ENCODE results near the gene MAP2.

The MAP2 gene

DNA sequence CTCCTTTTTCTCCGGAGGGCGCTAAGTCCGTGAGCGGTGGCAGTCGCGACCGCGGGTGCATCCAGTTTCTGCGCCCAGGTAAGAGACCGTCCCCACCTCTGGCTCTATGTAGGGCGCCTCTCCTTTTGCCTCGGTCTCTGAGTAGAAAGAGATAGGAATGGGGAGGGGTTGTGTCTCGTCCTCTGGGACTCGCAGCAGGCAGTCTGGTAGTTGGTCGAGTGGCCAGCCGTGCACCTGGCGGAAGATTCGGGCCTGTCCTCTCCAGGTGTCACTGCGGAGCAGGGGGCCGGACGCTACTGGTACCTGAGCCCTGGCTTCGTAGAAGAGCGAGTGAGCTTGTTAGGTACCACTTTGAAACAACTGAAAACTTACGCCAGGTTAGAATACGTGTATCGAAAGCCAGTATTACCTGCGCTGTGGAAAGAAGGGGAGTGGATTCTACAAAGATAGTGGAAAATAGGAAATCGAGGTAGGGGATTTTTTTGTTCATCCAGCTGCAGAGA, 403 bp downstream of the MAP2 start:
- FAIRE-seq: no peak

DNA sequence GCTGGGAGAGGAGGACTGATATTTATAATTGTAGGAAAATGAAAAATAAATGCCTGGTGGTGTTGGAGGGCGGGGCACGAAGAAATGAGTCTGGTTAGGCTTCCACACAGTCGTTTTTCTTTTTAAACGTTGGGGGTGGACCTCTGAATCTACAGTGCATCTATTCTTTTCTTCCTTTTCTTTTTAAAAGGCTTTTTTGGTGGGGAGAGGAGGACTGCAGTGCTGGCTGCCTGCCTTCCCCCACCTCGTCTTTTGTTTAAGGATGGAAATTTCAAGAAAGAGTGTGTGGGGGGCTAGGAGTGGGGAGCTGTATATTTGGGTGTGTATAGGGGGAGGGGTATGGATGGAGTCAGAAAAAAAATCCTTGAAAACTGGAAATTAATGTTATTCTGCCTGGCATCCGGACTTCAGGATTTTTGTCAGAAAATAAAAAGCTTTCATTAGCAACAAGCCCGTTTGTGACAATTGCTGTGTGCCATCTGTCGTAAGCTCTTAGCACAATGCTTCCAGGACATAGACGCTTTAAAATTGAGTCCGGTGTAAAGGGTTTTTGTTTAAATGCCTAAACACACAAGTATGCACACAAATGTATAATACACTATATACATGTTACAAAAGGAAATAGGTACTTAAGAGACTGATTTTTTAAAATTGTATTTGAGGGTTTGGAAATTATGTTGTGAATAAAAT, 1.1 kb downstream of the MAP2 start:
- no peak for FAIRE-seq

DNA sequence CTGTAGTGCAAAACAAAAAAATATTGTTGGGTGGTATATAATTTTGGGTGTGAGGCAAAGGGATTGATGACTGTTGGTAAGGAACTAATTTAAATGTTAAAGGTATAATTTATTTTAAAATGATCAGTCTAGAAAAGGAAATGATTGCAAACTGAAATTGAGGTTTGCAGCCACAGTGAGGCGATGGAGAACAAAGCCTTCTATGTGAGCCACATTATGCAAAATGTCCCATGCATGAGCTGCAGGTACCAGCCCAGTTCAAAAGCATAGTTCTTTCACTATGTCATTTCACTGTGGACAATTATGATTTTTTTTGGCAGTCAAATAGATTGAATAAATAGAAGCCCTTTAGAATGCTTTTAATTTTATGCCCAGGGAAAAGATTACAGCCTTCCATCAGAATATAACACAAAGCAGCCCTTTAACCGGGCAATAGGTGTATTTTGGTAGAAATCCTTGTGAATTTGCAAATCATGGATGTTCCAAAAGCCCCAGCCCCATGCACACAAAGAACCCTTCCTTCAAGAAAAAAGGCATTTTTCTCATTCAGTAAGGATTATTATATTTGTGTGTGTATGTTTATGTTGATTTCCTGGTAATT, 1.7 kb downstream of the MAP2 start:
- FAIRE-seq: no peak

DNA sequence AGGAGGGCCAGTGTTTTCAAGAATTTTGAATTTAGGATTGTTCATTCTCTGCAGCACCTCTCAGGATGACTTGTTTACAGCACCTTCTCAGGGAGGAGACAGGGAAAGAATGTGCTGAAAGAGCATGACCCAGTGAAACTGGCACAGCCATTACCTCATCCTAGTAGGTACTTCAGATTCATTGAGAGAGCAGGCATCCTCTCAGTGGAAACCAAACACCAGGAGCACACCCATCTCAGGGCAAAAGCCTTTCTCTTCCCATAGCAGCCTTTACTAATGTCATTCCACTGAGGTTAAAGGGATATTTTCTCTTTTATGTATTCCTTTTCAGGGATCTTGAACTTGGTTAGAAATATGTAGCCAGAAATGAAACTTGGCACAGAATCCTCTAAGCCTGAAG, 2.6 kb downstream of the MAP2 start:
- FAIRE-seq: no peak

DNA sequence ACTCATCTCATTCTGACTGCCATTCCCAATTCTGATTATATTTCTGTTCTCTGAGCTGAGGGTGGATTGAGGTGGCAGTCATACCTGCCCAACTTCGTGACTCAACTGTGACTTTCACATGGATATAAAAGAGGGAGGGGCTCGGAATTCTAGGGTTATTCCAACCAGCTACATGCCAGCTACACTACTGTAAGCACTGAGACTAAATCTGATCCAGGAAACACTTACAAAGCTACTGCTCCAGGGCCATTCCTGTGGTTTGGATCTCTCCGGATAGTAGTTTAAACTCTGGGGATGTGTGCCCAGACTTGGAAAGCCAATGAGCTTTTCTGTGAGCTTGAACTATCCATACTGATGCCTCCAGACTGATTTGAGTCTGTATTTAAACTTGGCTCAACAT, 7.9 kb downstream of the MAP2 start:
- no peak for FAIRE-seq

DNA sequence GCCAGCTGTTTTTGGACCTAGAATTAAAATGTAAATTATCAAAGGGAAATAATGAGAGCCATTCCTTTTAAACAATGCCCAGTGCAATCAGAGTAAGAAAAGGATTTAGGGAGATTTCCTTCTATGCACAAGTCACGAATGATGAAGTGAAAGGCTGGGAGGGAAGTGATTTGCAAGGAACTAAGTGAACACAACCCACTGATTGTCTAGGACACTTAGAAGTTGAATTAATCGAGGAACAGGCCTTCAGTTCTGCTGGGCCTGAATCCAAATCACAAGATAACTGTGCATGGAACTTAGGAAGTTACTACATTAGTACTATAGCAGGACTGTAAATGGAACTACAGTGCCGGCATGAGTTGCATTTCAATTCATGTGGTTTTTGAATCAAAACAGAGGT, 17.7 kb downstream of the MAP2 start:
- no peak for FAIRE-seq

DNA sequence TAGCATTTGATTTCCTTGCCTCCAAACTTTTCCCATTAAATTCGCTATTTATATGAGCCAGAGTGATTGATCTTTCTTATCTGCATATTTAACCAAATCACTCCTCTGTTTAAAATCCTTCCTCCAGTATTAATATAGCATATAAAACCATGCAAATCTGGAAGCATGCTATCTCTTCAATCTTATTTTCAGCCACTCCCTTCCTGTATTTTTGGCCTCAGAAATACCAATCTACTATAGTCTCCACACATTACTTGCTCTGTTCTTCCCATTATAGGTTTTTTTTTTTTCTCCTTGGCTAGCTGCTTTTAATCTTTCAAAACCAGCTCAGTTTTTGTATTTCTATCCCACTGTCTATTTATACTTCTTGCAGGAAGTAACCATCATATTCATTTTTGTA, 19.1 kb downstream of the MAP2 start:
- no peak for FAIRE-seq

DNA sequence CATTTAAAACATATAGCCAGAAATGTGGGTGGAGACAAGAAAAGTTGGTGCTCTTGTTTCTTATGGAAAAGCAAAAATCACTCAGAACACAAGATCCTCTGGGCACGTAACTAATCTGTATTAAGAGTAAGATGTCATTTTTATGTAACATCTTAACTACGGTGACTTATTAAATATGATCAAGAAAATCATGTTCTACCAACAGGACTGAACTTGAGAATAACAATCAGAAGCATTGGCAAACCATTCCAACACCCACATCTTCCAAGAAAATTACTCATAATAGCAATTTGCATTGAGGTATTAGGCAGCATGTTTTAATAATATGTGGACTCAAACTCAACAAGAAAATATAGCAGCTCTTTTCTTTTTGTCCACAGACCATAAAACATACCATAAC, 21.6 kb downstream of the MAP2 start:
- FAIRE-seq: no peak

DNA sequence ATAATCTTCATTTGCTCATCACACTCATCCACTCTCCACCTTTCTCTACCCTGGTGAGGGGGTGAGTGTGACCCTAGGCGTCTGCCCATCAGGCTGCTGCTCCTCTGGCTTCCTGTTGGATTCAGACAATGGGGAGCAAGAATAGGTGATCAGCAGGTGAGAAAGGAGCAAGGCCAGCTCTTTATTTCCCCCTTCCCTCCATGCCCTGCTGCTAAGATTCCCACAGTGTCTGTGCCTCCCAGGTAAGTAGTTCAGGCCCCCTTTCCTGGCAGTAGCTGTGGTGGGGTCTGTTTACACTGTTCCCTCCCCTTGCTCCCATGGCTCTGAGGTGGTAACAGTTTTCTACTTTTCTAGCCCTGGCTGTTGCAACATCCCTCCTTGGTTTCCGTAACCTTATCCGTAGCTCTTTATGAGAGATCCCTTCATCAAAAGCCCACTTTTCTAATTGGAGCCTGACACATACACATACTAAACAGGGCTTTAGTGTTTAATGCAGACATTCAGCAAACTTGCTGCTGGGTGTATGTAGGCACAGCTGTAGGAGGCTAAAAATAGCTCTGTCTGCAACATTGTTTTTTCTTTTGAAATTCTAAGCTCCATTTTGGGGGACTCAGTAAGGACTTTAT, 27.5 kb downstream of the MAP2 start:
- FAIRE-seq: no peak

DNA sequence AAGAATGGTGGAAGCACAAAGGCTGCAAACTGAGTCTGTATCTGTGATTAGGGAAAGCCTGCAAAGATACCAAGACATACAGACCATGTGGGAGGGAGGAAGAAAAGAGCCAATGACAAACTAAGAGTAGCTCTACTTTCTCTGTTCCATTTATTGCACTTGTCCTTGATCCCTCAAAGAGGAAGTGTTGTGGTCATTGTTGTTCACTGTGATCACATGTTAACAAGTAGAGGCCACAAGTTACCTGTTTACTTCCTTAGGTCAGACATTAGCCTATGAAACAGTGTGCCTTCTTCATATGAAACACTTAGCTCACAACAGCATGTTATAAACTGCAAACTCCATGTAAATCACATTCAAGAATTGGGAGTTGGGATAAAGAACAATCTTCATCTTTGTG, 32.6 kb downstream of the MAP2 start:
- no peak for FAIRE-seq

DNA sequence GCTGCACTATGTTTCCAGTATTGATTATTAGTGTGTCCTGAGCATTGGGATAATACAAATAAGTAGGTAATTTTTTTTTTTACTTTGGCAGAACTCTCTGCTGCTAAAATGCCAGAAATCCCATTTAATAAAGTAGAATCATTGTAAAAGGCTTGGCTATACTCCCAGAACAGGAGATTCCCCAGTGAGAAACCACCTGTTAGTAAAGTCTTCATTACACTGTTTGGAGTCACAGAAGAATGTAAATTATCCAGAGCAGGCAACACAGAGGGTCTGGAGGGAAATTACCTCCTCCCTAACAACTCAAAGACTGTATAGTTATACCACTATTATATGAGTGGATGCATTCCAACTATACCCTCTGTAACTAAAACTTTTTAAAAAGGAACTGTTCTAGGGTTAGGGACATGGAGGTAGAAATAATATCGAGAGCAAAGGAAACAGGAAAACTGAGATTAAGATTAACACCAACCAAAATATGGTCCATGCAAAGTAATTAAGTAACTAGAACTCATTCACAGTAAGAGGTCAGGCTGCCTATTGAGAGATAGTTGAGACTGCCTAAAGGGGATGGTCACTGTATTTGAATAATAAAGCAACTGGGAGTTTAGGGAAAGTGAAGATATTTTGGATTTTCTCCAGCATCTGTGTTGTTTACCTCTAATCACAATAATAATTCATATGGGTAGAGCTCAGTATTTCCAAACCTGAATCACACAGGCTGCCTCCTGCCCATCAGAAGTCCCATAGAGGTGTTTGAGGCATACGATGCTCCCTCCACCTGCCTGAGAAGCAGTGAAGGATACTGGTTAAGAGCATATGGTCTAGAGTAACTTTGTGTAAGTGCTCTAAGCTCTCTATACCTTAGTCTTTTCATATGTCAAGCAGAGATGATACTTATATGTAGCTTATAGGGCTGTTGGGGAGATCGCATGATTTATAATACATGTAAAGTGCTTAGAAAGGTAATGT, 34.4 kb downstream of the MAP2 start:
- FAIRE-seq: no peak

DNA sequence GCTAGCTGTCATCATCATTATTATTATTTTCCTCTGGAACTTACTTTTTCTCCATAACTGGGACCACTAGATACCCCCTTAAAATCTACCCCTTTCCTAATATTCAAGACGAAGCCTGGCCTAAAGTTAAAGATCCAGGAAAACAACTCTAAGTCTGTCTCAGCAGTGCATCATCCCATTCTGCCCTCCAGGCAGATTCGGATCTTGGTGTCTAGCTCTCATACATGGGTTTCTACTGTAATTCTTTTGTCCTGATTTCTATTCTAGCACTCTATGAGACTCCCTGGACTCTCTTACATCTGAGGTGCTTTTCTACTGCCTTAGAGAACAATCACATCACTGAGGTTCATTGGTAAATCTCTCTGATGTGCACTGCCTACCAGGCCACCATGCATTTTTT, 35.5 kb downstream of the MAP2 start:
- FAIRE-seq: no peak

DNA sequence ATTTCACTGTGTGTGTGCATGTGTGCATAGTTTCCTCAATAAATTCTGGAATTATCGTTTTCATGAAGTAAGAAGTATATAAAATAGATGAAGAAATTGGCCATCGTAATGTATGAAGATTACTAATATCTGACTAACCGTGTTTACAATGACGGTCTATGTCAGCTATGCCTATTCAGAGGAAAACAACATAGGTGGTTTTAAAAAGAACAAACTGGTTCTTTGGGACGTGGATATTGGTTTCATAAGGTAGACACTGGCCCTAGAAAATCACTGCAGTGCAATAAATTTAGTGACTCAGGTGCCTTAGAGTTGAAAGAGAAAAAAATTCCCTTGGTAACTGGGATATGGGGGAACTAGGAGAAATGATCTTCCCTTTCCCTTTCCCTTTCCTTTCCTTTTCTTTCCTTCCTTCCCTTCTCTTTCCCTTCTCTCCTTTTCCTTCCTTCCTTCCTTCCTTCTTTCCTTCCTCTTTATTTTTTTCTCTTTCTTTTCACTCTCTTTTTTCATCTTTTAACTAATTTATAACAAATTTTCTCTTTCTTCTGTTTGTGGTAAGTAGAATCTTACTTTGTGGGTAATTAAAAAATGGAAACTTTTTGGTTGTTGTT, 36.4 kb downstream of the MAP2 start:
- FAIRE-seq: no peak

DNA sequence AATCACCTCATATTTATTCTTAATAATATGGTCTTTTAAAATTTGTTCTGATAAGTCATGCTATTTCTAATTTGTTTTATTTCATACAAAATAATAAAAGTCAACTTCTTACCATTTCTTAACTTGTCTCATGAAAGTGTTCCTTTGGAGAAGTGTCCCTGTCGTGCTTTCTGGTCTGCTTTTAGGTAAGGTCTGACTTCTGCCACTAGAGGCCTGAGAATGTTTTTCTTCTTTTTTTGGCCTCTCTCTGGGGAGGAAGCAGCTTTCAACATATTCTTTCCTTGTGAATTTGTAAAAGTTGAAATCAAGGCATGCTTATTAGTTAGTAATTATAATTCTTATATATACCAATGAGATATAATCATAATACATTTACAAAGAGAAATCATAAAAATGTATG, 39.4 kb downstream of the MAP2 start:
- FAIRE-seq: no peak

DNA sequence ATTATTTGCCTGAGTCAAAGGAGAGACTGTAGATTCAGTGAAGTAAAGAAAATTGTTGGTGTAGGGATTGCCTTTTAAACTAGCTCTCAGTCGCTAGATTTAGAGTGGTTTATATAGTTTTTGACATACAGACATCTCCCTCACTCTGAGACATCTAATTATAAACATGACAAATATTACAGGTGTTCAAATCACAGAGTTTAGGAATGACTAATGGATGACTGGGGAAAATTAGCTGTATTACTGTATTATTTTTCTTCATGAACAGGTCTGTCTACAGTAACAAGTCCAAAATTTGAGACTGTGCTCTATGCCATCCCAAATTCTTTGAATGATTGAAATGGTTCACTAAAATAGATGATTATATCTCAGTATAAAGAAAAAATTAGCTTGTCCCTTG, 40.0 kb downstream of the MAP2 start:
- FAIRE-seq: no peak

DNA sequence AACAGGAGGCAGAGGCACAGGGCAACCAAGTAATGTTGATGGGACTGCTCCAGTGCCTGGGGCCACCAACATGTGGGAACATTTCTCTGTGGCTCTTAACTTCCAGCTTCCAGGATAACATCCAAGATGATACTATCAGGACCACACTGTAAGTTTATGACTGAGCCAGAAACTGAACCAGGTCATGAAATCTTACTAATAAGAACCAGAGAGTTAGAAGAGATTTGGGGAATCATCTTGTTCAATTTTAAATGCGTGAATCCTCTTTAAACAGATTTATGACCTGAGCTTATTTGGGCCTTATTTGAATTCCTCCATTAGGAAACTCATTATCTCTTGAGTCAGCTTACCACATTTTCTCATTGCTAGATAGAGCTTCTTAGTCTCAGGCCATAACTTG, 45.0 kb downstream of the MAP2 start:
- FAIRE-seq: no peak

DNA sequence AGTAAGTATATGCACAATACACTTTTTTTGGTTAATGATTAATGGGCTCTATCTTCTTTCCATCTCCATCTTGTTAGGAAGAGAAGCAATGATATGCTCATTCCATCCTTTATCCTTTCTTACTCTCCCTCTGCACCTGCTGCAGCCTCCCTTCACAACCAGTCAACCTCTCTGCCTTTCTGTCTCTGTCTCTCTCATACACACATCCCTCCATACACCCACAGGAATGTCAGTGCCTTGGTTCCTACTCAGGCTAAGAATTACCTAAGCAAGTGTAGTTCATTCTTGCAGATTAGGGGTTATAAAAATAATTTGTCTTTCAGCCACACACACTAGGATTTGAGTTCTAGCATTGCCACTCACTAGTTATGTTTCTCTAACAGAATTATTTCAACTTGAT, 45.6 kb downstream of the MAP2 start:
- no peak for FAIRE-seq

DNA sequence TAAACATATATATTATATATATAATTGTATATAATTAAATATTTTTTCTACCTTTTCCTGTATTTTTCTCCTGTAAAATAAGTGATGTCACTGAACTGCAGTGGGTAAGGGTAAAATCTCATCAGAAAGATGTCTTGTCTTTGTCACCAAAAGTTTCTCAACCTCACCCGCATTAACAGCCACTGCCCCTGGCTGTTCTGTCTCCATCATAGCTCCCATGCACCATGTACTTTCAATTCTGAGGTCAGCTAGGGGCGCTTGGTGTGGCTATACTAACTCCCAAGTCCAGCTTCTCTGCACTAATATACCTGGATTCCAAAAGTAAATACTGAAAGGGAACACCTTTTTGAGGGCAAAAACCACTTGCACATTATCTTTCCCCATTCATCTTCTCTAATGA, 46.6 kb downstream of the MAP2 start:
- FAIRE-seq: no peak

DNA sequence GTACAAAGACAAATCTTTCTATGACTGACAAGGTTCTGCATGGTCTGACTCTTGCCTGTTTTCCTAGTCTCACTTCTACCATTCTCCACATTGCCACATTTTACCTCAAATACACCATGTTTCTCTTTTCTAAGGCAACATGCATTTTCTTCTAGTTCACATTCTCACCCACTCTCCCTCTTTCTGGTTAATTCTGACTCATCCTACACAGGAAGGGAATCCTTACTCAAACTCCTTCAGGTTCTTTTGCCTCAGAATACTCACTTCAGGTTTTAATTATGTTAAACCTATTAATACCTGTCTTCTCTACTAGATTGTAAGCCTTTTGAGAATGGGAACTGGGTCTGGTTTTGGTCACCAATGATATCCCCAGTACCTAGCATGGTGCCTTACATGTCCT, 47.2 kb downstream of the MAP2 start:
- FAIRE-seq: no peak

DNA sequence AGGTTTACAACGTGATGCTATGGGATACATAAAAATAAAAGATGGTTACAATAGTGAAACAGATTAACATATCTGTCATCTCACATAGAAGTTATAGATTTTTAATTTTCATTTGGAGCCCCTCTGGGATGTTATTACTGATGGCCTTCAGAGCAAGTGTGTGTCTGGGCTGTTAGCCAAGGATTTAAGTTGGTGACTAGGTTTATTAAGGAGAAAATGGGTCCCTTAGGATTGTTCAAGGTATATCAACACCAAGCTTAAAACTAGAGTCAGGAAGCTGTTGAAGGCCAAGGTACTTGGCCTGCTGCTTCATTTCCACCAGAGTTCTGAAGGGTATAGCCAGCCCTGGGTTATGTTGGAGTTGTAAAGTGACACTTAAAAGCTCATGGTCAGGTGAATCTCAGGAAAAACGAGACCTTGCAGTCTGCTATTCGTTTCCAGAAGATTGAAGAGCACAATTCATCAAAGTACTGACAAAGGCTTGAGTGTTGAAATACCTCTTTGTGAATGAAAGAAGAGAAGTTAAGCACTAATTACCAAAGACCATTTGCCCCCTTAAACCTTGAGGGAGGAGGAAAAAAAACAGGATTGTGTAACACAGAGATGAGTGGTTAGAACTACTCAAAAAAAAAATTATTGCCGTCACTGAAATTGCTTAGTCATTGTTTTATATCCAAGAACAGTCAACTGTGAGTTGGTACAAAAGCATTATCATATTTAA, 48.4 kb downstream of the MAP2 start:
- FAIRE-seq: no peak

DNA sequence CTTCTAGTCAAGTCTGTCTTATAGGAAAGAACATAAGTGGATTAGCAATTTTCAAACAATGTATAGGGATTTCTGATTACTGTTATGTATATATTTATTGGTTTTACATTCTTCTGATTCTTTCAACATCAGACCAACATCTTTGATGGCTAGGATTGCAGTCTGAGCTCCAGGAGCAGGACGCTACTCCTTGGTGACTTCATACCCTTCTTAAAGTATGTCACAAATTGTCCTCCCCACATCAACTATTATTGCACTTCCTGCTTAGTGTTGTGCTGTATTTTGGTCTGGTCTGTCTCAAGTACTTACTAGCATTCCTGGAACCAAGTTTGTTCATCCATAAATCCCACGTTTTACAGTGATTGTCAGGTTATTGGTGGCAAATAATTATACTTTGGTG, 49.0 kb downstream of the MAP2 start:
- no peak for FAIRE-seq

DNA sequence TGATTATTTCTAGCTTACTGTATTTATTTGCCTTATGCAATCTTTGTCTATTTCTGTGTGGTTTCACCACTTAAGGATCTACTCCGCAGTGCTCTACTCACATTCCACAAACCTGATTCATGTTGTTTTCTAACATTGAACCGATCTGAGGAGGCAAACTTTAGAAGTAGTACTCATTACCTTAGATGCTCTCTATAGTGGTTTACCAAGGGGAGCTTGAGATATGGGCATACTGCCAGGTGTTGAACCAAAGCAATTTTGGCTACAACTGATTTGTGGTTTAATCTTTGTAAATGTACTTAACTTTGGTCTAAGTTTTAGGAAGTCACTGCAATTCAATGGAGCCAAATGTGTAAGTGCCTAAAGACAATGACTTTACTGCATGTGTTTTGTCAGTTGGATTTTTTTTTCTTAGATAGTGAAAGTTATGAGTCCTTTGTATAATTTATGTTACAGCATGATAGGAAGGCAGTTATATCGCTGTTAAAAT, 50.1 kb downstream of the MAP2 start:
- no peak for FAIRE-seq

Data from colon (tissue), 2 donors.